ENCODE measurements around the gene PCLO.

GRCh38 chr7:83054472-83054871 is 108.2 kb downstream of the PCLO start:
- TF ChIP-seq NR3C1 (CRISPR knock-in tag; conservative IDR thresholded peaks at IDR 0.05; ENCODE audit: low read depth) (no peak), ZNF671 (CRISPR knock-in tag; IDR thresholded peaks at IDR 0.05) (no peak), CTCF (IDR thresholded peaks at IDR 0.05) (no peak)

Measured in WTC11 (cell line).